Activated B cell treated with CpG ODN at 0.5 μM for 24 hours (primary cell): ENCODE results near the gene RPL39L. TPM values are rescaled to one million over a fixed set of nuclear protein-coding genes. Genes with fewer than 3 reads are reported as not detected.
"Not testable (repeated sequence)": the region's sequence is repeated elsewhere in the genome, so short reads cannot be mapped to it uniquely, and the experiment has no call there.

Experiments used
- ATAC-seq: fragments of 200-7000 bp; cut with Tn5 transposase; one replicate; pipeline ENCODE4 v1.10.0; 2021; ENCODE audit warnings: low read depth, mild to moderate bottlenecking, moderate library complexity
- CTCF ChIA-PET: fragments of 350-600 bp; sonication (Branson Sonifier 250); formaldehyde crosslinking; loops from one replicate; lab custom pipeline; 2021; ENCODE audit warnings: antibody characterized with exemption; lab: Charles Lee
- POLR2A ChIA-PET: fragments of 350-600 bp; sonication (Branson Sonifier 250); formaldehyde crosslinking; loops from one replicate; lab custom pipeline; 2021; ENCODE audit warnings: antibody characterized with exemption; lab: Charles Lee
- DNase-seq: peaks from one replicate; pipeline ENCODE4 v3.0.0; 2022
- H3K27ac Mint-ChIP-seq: one replicate; pipeline ENCODE4 v1.8.0; 2020; ENCODE audit warnings: mixed read lengths
- H3K27me3 Mint-ChIP-seq: one replicate; pipeline ENCODE4 v1.8.0; 2021; ENCODE audit warnings: mixed read lengths
- H3K36me3 Mint-ChIP-seq: one replicate; pipeline ENCODE4 v1.8.0; 2021; ENCODE audit warnings: low read depth, mixed read lengths
- H3K4me1 Mint-ChIP-seq: one replicate; pipeline ENCODE4 v1.8.0; 2021; ENCODE audit warnings: mixed read lengths
- H3K4me3 Mint-ChIP-seq: one replicate; pipeline ENCODE4 v1.8.0; 2020; ENCODE audit warnings: mild to moderate bottlenecking, mixed read lengths
- H3K9me3 Mint-ChIP-seq: one replicate; pipeline ENCODE4 v1.8.0; 2020; ENCODE audit warnings: mixed read lengths
- intact Hi-C: fragments of 100-400 bp; cut with micrococcal nuclease; formaldehyde crosslinking; loops from one replicate; pipeline ENCODE4 v1.15.1; 2024
- total RNA-seq: library from RNA; stranded (reverse); gene quantifications from 2 replicates; pipeline ENCODE4 v1.2.3, GENCODE V29; 2022
- TF ChIP-seq, protein P1 (sequence below): fragments of 200-600 bp; IDR thresholded peaks from one replicate; pipeline ENCODE4 v1.8.0; 2022; ENCODE audit warnings: antibody characterized with exemption, mild to moderate bottlenecking

RPL39L gene
- total RNA-seq, 1 donor from 2014 or later: 4.7 TPM

DNA sequence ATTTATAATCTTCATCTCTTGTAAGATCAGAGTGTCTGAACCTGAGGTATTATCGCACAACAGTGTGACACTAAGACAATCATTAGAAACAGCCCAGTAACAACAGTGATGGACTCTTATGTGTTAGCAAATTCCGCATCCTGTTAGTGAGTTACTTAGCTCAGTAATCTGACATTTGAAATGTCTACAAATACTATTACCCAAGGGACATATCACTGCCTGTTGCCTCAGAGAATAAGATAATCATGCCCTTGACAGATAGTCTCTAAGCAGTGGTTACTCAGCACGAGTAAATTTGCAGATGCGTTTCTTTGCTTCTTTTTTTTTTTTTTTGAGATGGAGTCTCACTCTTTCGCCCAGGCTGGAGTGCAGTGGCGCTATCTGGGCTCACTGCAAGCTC, 44.6 kb upstream of the RPL39L start:
- ChIA-PET POLR2A (no interaction called here), CTCF (interaction anchor here (0.8 kb wide), 1 partner anchor 19 kb away, joined by 5 read pairs; no protein-coding TSS in a partner anchor)
- Mint-ChIP-seq H3K4me3 (no peak overlapping the region), H3K9me3 (peaks cover 2% of the 10 kb centered on the region), H3K27me3 (peaks cover 50% of the 10 kb centered on the region), H3K27ac (no peak overlapping the region), H3K4me1 (peaks cover 2% of the 10 kb centered on the region), H3K36me3 (no peaks in the 10 kb centered on the region)
- no peak for DNase-seq
- intact Hi-C loops: no loop called here
- ATAC-seq: no peak
- TF ChIP-seq, protein P1, sequence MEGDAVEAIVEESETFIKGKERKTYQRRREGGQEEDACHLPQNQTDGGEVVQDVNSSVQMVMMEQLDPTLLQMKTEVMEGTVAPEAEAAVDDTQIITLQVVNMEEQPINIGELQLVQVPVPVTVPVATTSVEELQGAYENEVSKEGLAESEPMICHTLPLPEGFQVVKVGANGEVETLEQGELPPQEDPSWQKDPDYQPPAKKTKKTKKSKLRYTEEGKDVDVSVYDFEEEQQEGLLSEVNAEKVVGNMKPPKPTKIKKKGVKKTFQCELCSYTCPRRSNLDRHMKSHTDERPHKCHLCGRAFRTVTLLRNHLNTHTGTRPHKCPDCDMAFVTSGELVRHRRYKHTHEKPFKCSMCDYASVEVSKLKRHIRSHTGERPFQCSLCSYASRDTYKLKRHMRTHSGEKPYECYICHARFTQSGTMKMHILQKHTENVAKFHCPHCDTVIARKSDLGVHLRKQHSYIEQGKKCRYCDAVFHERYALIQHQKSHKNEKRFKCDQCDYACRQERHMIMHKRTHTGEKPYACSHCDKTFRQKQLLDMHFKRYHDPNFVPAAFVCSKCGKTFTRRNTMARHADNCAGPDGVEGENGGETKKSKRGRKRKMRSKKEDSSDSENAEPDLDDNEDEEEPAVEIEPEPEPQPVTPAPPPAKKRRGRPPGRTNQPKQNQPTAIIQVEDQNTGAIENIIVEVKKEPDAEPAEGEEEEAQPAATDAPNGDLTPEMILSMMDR: no peak

DNA sequence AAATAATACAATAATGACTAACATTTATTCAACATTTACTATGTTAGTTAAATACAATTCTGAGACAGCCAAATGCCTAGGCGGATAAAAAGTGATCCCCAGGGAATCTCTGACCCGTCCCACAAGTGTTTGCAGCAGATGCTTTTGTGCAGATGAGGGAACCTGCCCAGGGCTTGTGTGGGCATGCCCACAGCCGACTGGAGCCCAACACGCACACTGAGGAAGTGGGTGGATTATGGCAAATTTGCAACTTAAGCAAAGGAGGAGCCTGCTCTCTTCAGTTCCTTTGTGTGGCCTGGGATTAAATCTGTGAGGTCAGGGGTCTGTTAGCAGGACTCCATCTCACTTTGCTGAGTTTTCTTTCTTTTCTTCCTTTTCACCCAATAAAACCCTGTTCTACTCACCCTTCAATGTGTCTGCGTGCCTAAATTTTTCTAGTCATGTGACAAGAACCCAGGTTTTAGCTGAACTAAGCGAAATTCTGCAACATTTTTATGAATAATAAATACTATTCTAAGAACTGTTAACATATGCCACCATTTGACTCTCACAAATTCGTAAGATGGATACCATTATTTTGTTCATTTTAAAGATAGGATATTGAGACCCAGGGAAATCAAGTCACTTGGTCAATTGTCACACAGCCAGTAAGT, 44.0 kb upstream of the RPL39L start:
- Mint-ChIP-seq H3K27ac (no peak overlapping the region), H3K4me1 (no peaks in the 10 kb centered on the region), H3K4me3 (no peak overlapping the region), H3K36me3 (no peaks in the 10 kb centered on the region), H3K27me3 (peaks cover 50% of the 10 kb centered on the region), H3K9me3 (peaks cover 2% of the 10 kb centered on the region)
- TF ChIP-seq, protein P1: no peak
- no peak for DNase-seq
- intact Hi-C loops: no loop called here
- no peak for ATAC-seq
- CTCF ChIA-PET: interaction anchor here (0.8 kb wide), 1 partner anchor 18 kb away, joined by 5 read pairs; no protein-coding TSS in a partner anchor
- POLR2A ChIA-PET: no interaction called here

DNA sequence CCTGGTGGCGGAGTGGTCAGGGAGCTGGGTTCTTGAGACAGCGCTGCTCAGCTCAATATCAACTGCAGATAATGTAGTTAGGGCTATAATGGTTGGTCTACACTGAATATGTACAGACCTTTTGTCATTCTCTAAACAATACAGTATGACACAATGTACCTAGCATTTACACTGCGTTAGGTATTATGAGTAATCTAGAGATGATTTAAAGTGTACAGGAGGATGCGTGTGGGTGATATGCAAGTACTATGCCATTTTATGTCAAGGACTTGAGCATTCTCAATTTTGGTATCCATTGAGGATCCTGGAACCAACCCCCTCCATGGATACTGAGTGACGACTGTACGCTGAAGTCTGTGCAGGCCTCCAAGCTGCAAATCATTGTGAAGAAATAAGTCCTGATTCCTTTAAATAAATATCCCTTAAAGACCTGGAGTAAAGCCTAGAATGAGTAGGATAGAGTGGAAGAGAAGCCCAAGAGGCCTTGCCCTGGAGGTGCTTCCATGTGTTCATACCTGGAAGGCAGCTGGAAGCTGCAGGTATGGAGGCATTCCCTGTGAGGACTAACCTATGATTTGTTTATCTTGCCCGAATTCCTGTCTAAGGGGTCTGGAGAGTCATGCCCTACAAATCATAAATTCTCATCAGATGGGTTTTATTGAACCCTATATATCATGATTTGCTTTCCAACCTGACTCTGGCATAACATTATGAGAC, 42.3 kb upstream of the RPL39L start:
- intact Hi-C loops: no loop called here
- Mint-ChIP-seq H3K36me3 (no peaks in the 10 kb centered on the region), H3K9me3 (no peaks in the 10 kb centered on the region), H3K27ac (no peak overlapping the region), H3K27me3 (peaks cover 44% of the 10 kb centered on the region), H3K4me3 (no peak overlapping the region), H3K4me1 (no peaks in the 10 kb centered on the region)
- TF ChIP-seq, protein P1: no peak
- DNase-seq: no peak
- ATAC-seq: no peak
- ChIA-PET CTCF (no interaction called here), POLR2A (no interaction called here)

DNA sequence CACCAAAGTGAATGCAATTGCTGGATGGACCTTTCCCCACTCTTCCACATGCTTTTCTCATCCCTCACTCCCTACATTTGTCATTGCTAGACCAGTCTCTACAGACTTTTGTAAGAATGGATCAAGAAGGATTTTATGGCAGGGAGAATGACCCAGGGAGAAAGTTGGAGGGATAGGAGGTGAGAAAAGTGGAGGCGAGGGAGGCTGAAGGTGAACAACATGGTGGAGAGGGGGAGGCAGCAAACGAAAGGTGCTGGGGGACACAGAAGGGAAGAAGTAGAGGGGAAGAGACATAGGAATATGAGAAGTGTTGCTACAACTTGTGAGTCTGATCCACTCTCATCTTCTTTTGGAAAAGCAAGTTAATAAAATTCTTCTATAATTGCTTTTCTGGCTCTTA, 33.6 kb upstream of the RPL39L start:
- H3K36me3 Mint-ChIP-seq: no peaks in the 10 kb centered on the region
- TF ChIP-seq, protein P1: no peak
- no peak overlapping the region for H3K4me3 Mint-ChIP-seq
- H3K4me1 Mint-ChIP-seq: no peaks in the 10 kb centered on the region
- H3K27me3 Mint-ChIP-seq: peaks cover 9% of the 10 kb centered on the region
- intact Hi-C loops: no loop called here
- H3K9me3 Mint-ChIP-seq: no peaks in the 10 kb centered on the region
- ATAC-seq: no peak
- POLR2A ChIA-PET: no interaction called here
- no peak overlapping the region for H3K27ac Mint-ChIP-seq
- no peak for DNase-seq
- CTCF ChIA-PET: no interaction called here

DNA sequence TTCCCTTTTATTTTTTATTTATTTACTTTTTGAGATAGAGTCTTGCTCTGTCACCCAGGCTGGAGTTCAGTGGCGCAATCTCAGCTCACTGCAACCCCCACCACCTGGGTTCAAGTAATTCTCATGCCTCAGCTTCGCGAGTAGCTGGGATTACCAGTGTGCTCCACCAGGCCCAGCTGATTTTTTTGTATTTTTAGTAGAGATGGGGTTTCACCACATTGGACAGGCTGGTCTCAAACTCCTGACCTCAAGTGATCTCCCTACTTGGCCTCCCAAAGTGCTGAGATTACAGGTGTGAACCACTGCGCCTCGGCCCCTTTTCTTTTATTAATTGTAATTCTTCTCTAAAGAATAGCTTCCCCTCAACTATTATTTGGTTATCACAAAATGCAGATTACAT, 31.6 kb upstream of the RPL39L start:
- intact Hi-C loops, H3K36me3 Mint-ChIP-seq, H3K4me1 Mint-ChIP-seq, H3K27ac Mint-ChIP-seq, H3K9me3 Mint-ChIP-seq, DNase-seq, H3K4me3 Mint-ChIP-seq, POLR2A ChIA-PET, ATAC-seq: not testable (repeated sequence)
- peaks cover 15% of the 10 kb centered on the region for H3K27me3 Mint-ChIP-seq
- CTCF ChIA-PET: interaction anchor here (1.9 kb wide), 1 partner anchor 58 kb away, joined by 8 read pairs; no protein-coding TSS in a partner anchor
